K562 (cell line): ENCODE measurements around the gene ATXN1. TPM values are rescaled to one million over a fixed set of nuclear protein-coding genes. Genes with fewer than 3 reads are reported as not detected.

Source experiments
- ATAC-seq: fragments of 200-7000 bp; cut with Tn5 transposase; 3 replicates; pipeline ENCODE4 v1.9.1; 2020; ENCODE audit warnings: moderate library complexity
- BruUV-seq: library from RNA; stranded (reverse); fragments of 400-500 nt; replicated peaks from 2 replicates; lab custom pipeline; 2021; lab: Mats Ljungman, UMichigan
- CTCF ChIA-PET: fragments of 300-600 bp; formaldehyde crosslinking; extraction: SDS; loops from one replicate; lab custom pipeline; 2021; ENCODE audit warnings: low intra/inter-chr PET ratio; lab: Yijun Ruan, JAX
- POLR2A ChIA-PET: fragments of 300-600, 350-650 bp; sonication (Branson Sonifier 250); formaldehyde crosslinking; extraction: SDS; loops from one replicate; lab custom pipeline; 2021; ENCODE audit warnings: antibody characterized with exemption, inconsistent platforms; lab: Yijun Ruan, JAX
- DNase-seq, 4 experiments: peaks; one replicate each; pipeline versions ENCODE4 v3.0.0 to v3.0.0-alpha.2; 2011 to 2018; ENCODE audit warnings: low spot score in 3 of 4, mixed read lengths in 3 of 4; ENCODE audit errors: extremely low read depth in 1 of 4
- FAIRE-seq: peaks from 2 replicates; lab custom pipeline; 2011; peaks lifted over from hg19 to GRCh38; lab: Jason Lieb, UNC
- H2AFZ ChIP-seq: 2 replicates; pipeline ENCODE4 v1.6.0; 2011; ENCODE audit warnings: low read depth, low read length, control low read depth, inconsistent platforms
- H3K27ac ChIP-seq: fragments of 200-600 bp; 3 replicates; pipeline ENCODE4 v1.8.0; 2011; ENCODE audit warnings: low read depth, mild to moderate bottlenecking, control low read depth, inconsistent platforms, low read length, moderate library complexity, mixed read lengths; ENCODE audit errors: extremely low read depth
- H3K27me3 ChIP-seq, 2 experiments: fragments of 300-600 bp in 1 of 2; 2 replicates in 1 of 2; 3 replicates in 1 of 2; pipeline versions ENCODE4 v1.6.0 to v1.8.0; 2011; ENCODE audit warnings: inconsistent platforms in 2 of 2, low read length in 2 of 2, mild to moderate bottlenecking in 1 of 2, mixed read lengths in 1 of 2, moderate library complexity in 1 of 2; ENCODE audit not compliant: control insufficient read depth in 2 of 2, insufficient read depth in 2 of 2
- H3K36me3 ChIP-seq: fragments of 300-600 bp; 3 replicates; pipeline ENCODE4 v1.8.0; 2011; ENCODE audit warnings: mild to moderate bottlenecking, low read length, inconsistent platforms; ENCODE audit not compliant: control insufficient read depth, insufficient read depth
- H3K4me1 ChIP-seq, 2 experiments: fragments of 200-600 bp in 1 of 2; replicated peaks in 1 of 2; 2 replicates in 1 of 2; 3 replicates in 1 of 2; pipeline versions ENCODE4 v1.5.1 to v1.8.0; 2011; ENCODE audit warnings: inconsistent platforms in 2 of 2, low read length in 2 of 2, mild to moderate bottlenecking in 1 of 2, mixed read lengths in 1 of 2, moderate library complexity in 1 of 2; ENCODE audit not compliant: control insufficient read depth in 2 of 2, insufficient read depth in 2 of 2
- H3K4me2 ChIP-seq: 2 replicates; pipeline ENCODE4 v1.6.1; 2011; ENCODE audit warnings: low read length, control low read depth, inconsistent platforms, mixed read lengths; ENCODE audit not compliant: insufficient read depth
- H3K4me3 ChIP-seq: fragments of 200-600 bp; sonication (generic), shearing (Covaris generic); 2 replicates; pipeline ENCODE4 v1.5.1; 2016; ENCODE audit warnings: control low read depth, inconsistent platforms
- H3K79me2 ChIP-seq: fragments of 200-600 bp; 3 replicates; pipeline ENCODE4 v1.8.0; 2011; ENCODE audit warnings: low read length, inconsistent platforms; ENCODE audit not compliant: control insufficient read depth, insufficient read depth
- H3K9ac ChIP-seq, 2 experiments: 2 replicates each; pipeline versions ENCODE4 v1.6.0 to v1.6.1; 2011; ENCODE audit warnings: low read depth in 2 of 2, low read length in 2 of 2, control low read depth in 1 of 2, inconsistent platforms in 1 of 2, mild to moderate bottlenecking in 1 of 2, mixed read lengths in 1 of 2; ENCODE audit not compliant: insufficient read depth in 1 of 2
- H3K9me1 ChIP-seq: one replicate; pipeline ENCODE4 v1.6.0; 2011; ENCODE audit warnings: inconsistent platforms, mild to moderate bottlenecking, low read length, moderate library complexity; ENCODE audit not compliant: control insufficient read depth, insufficient read depth
- H3K9me3 ChIP-seq: replicated peaks from 2 replicates; pipeline ENCODE4 v1.5.1; 2011; ENCODE audit warnings: low read depth, low read length, inconsistent platforms; ENCODE audit not compliant: control insufficient read depth, insufficient read depth
- H4K20me1 ChIP-seq: replicated peaks from 2 replicates; pipeline ENCODE4 v1.6.1; 2011; ENCODE audit warnings: low read length, inconsistent platforms, mixed read lengths; ENCODE audit not compliant: control insufficient read depth, insufficient read depth
- EZH2 ChIP-seq: IDR thresholded peaks from 2 replicates; pipeline ENCODE4 v1.6.1; 2012; ENCODE audit warnings: low read depth, mild to moderate bottlenecking, inconsistent platforms, low read length, borderline replicate concordance
- FOXK2 ChIP-seq, 2 experiments: fragments of 450-650 bp; IDR thresholded peaks in 1 of 2; conservative IDR thresholded peaks in 1 of 2; 2 replicates each; pipeline ENCODE4 v1.6.1; 2016; ENCODE audit warnings: low read depth in 2 of 2, mild to moderate bottlenecking in 1 of 2
- NR2C1 ChIP-seq, 2 experiments: fragments of 450-650 bp; IDR thresholded peaks; 2 replicates each; pipeline ENCODE4 v1.6.1; 2017; ENCODE audit warnings: mild to moderate bottlenecking in 2 of 2, antibody characterized with exemption in 1 of 2, inconsistent platforms in 1 of 2, missing compliant biosample characterization in 1 of 2, missing genetic modification characterization in 1 of 2
- PCBP2 ChIP-seq: fragments of 200-400 bp; formaldehyde crosslinking; IDR thresholded peaks from 2 replicates; pipeline ENCODE4 v1.6.1; 2018; ENCODE audit warnings: low read length, low read depth, mild to moderate bottlenecking, moderate library complexity; ENCODE audit not compliant: poor library complexity, severe bottlenecking
- PTRF ChIP-seq: fragments of 450-650 bp; IDR thresholded peaks from 2 replicates; pipeline ENCODE4 v1.6.1; 2016; ENCODE audit warnings: mild to moderate bottlenecking, missing genetic modification characterization, missing compliant biosample characterization
- SMAD2 ChIP-seq: fragments of 150-350 bp; IDR thresholded peaks from 2 replicates; pipeline ENCODE4 v1.6.1; 2014; ENCODE audit warnings: low read depth, mild to moderate bottlenecking, low read length
- ZNF592 ChIP-seq: fragments of 450-650 bp; IDR thresholded peaks from 2 replicates; pipeline ENCODE4 v1.6.1; 2017; ENCODE audit warnings: antibody characterized with exemption, mild to moderate bottlenecking
- WGBS: fragments of 100-300 bp; shearing (Covaris generic); methylation state at CpG from one replicate; pipeline ENCODE4 v1.1.6; 2016; ENCODE audit warnings: low coverage, mixed read lengths; ENCODE audit not compliant: insufficient coverage; ENCODE audit errors: missing lambda C conversion rate; 5-methylcytosine and 5-hydroxymethylcytosine counted together
- in situ Hi-C: fragments of 300-500 bp; cut with MboI; formaldehyde crosslinking; loops from 4 replicates; pipeline ENCODE4 v1.15.0; 2018; ENCODE audit warnings: inconsistent platforms, mixed read lengths
- intact Hi-C: fragments of 100-400 bp; cut with micrococcal nuclease; formaldehyde crosslinking; loops from 2 replicates; pipeline ENCODE4 v1.14.2; 2022
- polyA plus RNA-seq, 8 experiments: library from polyadenylated mRNA; depleted of rRNA in 4 of 8; stranded (reverse) in 5 of 8; unstranded in 3 of 8; fragments of >200 nt; fragmentation: Nextera tagmentation in 2 of 8; fragmentation: Illumina TruSeq in 1 of 8; extraction: Ambion mirVana in 2 of 8; extraction: Trizol in 1 of 8; gene quantifications; 2 replicates each; pipeline versions ENCODE4 v1.2.1 to v1.2.3, GENCODE V29; 2011 to 2014; ENCODE audit warnings: inconsistent platforms in 1 of 8, missing spikeins in 1 of 8
- total RNA-seq, 7 experiments: library from RNA; depleted of rRNA in 6 of 7; stranded (reverse); fragments of >200 nt in 6 of 7; fragmentation: Illumina TruSeq in 2 of 7; extraction: Trizol in 2 of 7; gene quantifications; 2 replicates each; pipeline versions ENCODE4 v1.2.1 to v1.2.3, GENCODE V29; 2011 to 2021; ENCODE audit warnings: low replicate concordance in 1 of 7

The ATXN1 gene
- total and polyA plus RNA-seq, 9 of the 15 experiments (the other 6 are each of a cell fraction or from before 2014, with no cell fraction given) = under 0.01 to 1.2 (median 0.58) TPM

- Histone ChIP-seq H3K27ac (no peak overlapping the region), H3K9me1 (peaks cover 7% of the 10 kb centered on the region), H3K36me3 (peaks cover 59% of the 10 kb centered on the region), H3K4me1 (peaks cover 28 to 42% of the 10 kb centered on the region in 2 experiments), H4K20me1 (0 out of 2 replicates have a peak, but pooled peaks cover 6% of the 10 kb centered on the region), H3K4me2 (no peak overlapping the region), H2AFZ (no peak overlapping the region), H3K27me3 (no peaks in the 10 kb centered on the region), H3K4me3 (no peak overlapping the region), H3K9me3 (no peaks in the 10 kb centered on the region), H3K79me2 (peaks cover 6% of the 10 kb centered on the region; the same call in 2 of the 3 replicates), H3K9ac (no peak overlapping the region)
- in situ Hi-C loops = no loop called here
- FAIRE-seq (no peak), DNase-seq (no peak), ATAC-seq (no peak)
- no peak for TF ChIP-seq NR2C1 (IDR thresholded peaks at IDR 0.05)
- TF ChIP-seq NR2C1 (tag; IDR thresholded peaks at IDR 0.05) = 0 out of 2 replicates have a peak, but pooled peaks have one; percentile 22
- TF ChIP-seq EZH2 = no peak
- peak; percentile 66 for TF ChIP-seq ZNF592
- TF ChIP-seq FOXK2 (conservative IDR thresholded peaks at IDR 0.05 in 1 of 2, IDR thresholded peaks at IDR 0.05 in 1 of 2; ENCODE audit: low read depth in 2 of 2) = no peak
- TF ChIP-seq SMAD2 = no peak
- TF ChIP-seq PCBP2 = no peak
- peak; percentile 58; the same call in 1 of the 2 replicates for TF ChIP-seq PTRF
- 90% methylated on average over 10 of the region's 10 CpGs for WGBS
- no TSS peak for BruUV-seq
- POLR2A ChIA-PET = interaction anchor here (1.0 to 5.6 kb wide), 4 partner anchors 8 to 58 kb away, joined by 3 to 57 read pairs (median 4); no protein-coding TSS in a partner anchor
- intact Hi-C loops = loop anchor here (10.0 kb wide), 1 partner anchor 580 kb away; no protein-coding TSS in a partner anchor
- CTCF ChIA-PET = no interaction called here
Measured at GRCh38 chr6:16274885-16275589, 486.2 kb downstream of the ATXN1 start.
